Renal cortex interstitium (tissue), 15 donors: Measurements from ENCODE around the gene PLXNB2. TPM values are rescaled to one million over a fixed set of nuclear protein-coding genes. Genes with fewer than 3 reads are reported as not detected.
A peak's percentile ranks its signal among the peaks of the same experiment; 100 is the strongest.

Experiments
- DNase-seq, 11 donors: peaks; one replicate each; pipeline ENCODE4 v3.0.0-alpha.2; 2013; ENCODE audit warnings: low read depth in 9 of 11, low spot score in 4 of 11; ENCODE audit errors: extremely low read depth in 1 of 11
- long read RNA-seq, 16 experiments: transcript quantifications; one replicate each; lab custom pipeline, GENCODE V29; 2026
- polyA plus RNA-seq, 3 donors: library from polyadenylated mRNA; unstranded; fragments of 120-200 nt; gene quantifications; one replicate each; pipeline ENCODE4 v1.2.1, GENCODE V29; 2013; ENCODE audit not compliant: insufficient read length in 3 of 3

PLXNB2 gene, protein sequence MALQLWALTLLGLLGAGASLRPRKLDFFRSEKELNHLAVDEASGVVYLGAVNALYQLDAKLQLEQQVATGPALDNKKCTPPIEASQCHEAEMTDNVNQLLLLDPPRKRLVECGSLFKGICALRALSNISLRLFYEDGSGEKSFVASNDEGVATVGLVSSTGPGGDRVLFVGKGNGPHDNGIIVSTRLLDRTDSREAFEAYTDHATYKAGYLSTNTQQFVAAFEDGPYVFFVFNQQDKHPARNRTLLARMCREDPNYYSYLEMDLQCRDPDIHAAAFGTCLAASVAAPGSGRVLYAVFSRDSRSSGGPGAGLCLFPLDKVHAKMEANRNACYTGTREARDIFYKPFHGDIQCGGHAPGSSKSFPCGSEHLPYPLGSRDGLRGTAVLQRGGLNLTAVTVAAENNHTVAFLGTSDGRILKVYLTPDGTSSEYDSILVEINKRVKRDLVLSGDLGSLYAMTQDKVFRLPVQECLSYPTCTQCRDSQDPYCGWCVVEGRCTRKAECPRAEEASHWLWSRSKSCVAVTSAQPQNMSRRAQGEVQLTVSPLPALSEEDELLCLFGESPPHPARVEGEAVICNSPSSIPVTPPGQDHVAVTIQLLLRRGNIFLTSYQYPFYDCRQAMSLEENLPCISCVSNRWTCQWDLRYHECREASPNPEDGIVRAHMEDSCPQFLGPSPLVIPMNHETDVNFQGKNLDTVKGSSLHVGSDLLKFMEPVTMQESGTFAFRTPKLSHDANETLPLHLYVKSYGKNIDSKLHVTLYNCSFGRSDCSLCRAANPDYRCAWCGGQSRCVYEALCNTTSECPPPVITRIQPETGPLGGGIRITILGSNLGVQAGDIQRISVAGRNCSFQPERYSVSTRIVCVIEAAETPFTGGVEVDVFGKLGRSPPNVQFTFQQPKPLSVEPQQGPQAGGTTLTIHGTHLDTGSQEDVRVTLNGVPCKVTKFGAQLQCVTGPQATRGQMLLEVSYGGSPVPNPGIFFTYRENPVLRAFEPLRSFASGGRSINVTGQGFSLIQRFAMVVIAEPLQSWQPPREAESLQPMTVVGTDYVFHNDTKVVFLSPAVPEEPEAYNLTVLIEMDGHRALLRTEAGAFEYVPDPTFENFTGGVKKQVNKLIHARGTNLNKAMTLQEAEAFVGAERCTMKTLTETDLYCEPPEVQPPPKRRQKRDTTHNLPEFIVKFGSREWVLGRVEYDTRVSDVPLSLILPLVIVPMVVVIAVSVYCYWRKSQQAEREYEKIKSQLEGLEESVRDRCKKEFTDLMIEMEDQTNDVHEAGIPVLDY (N-terminal part only)
- polyA plus RNA-seq, result 100 to 1,000 TPM; 187 to 248 (median 239) TPM
- long read RNA-seq, donor 1, full-length matches to known transcripts, result 5 of 16 reads
- long read RNA-seq, donor 1, partial matches to known transcripts, result 11 of 16 reads
- long read RNA-seq, donor 1, other reads (novel, unspliced or antisense), result 0 of 16 reads
- long read RNA-seq, donor 2, full-length matches to known transcripts, result 6 of 49 reads
- long read RNA-seq, donor 2, partial matches to known transcripts, result 43 of 49 reads
- long read RNA-seq, donor 2, other reads (novel, unspliced or antisense), result 0 of 49 reads
- long read RNA-seq, donor 3, full-length matches to known transcripts, result 13 of 77 reads
- long read RNA-seq, donor 3, partial matches to known transcripts, result 64 of 77 reads
- long read RNA-seq, donor 3, other reads (novel, unspliced or antisense), result 0 of 77 reads
- long read RNA-seq, donor 4, full-length matches to known transcripts, result 10 of 20 reads
- long read RNA-seq, donor 4, partial matches to known transcripts, result 10 of 20 reads
- long read RNA-seq, donor 4, other reads (novel, unspliced or antisense), result 0 of 20 reads
- long read RNA-seq, donor 5, full-length matches to known transcripts, result 12 of 162 reads
- long read RNA-seq, donor 5, partial matches to known transcripts, result 150 of 162 reads
- long read RNA-seq, donor 5, other reads (novel, unspliced or antisense), result 0 of 162 reads
- long read RNA-seq, donor 6, full-length matches to known transcripts, result 4 of 74 reads
- long read RNA-seq, donor 6, partial matches to known transcripts, result 70 of 74 reads
- long read RNA-seq, donor 6, other reads (novel, unspliced or antisense), result 0 of 74 reads
- long read RNA-seq, donor 7, full-length matches to known transcripts, result 9 of 81 reads
- long read RNA-seq, donor 7, partial matches to known transcripts, result 72 of 81 reads
- long read RNA-seq, donor 7, other reads (novel, unspliced or antisense), result 0 of 81 reads
- long read RNA-seq, donor 8, full-length matches to known transcripts, result 14 of 122 reads
- long read RNA-seq, donor 8, partial matches to known transcripts, result 108 of 122 reads
- long read RNA-seq, donor 8, other reads (novel, unspliced or antisense), result 0 of 122 reads
- long read RNA-seq, donor 9, full-length matches to known transcripts, result 8 of 19 reads
- long read RNA-seq, donor 9, partial matches to known transcripts, result 11 of 19 reads
- long read RNA-seq, donor 9, other reads (novel, unspliced or antisense), result 0 of 19 reads
- long read RNA-seq, donor 10, full-length matches to known transcripts, result 6 of 69 reads
- long read RNA-seq, donor 10, partial matches to known transcripts, result 63 of 69 reads
- long read RNA-seq, donor 10, other reads (novel, unspliced or antisense), result 0 of 69 reads
- long read RNA-seq, donor 11, full-length matches to known transcripts, result 11 of 11 reads
- long read RNA-seq, donor 11, partial matches to known transcripts, result 0 of 11 reads
- long read RNA-seq, donor 11, other reads (novel, unspliced or antisense), result 0 of 11 reads
- long read RNA-seq, donor 12, partial matches to known transcripts, result 0 of 2 reads
- long read RNA-seq, donor 12, other reads (novel, unspliced or antisense), result 0 of 2 reads
- long read RNA-seq, donor 13, full-length matches to known transcripts, result 19 of 62 reads
- long read RNA-seq, donor 13, partial matches to known transcripts, result 43 of 62 reads
- long read RNA-seq, donor 13, other reads (novel, unspliced or antisense), result 0 of 62 reads
- long read RNA-seq, donor 14, full-length matches to known transcripts, result 3 of 33 reads
- long read RNA-seq, donor 14, partial matches to known transcripts, result 30 of 33 reads
- long read RNA-seq, donor 14, other reads (novel, unspliced or antisense), result 0 of 33 reads
- long read RNA-seq, donor 15, partial matches to known transcripts, result 0 of 5 reads
- long read RNA-seq, donor 15, other reads (novel, unspliced or antisense), result 0 of 5 reads
- long read RNA-seq, donor 16, full-length matches to known transcripts, result 15 of 260 reads
- long read RNA-seq, donor 16, partial matches to known transcripts, result 233 of 260 reads
- long read RNA-seq, donor 16, other reads (novel, unspliced or antisense), result 12 of 260 reads

DNA sequence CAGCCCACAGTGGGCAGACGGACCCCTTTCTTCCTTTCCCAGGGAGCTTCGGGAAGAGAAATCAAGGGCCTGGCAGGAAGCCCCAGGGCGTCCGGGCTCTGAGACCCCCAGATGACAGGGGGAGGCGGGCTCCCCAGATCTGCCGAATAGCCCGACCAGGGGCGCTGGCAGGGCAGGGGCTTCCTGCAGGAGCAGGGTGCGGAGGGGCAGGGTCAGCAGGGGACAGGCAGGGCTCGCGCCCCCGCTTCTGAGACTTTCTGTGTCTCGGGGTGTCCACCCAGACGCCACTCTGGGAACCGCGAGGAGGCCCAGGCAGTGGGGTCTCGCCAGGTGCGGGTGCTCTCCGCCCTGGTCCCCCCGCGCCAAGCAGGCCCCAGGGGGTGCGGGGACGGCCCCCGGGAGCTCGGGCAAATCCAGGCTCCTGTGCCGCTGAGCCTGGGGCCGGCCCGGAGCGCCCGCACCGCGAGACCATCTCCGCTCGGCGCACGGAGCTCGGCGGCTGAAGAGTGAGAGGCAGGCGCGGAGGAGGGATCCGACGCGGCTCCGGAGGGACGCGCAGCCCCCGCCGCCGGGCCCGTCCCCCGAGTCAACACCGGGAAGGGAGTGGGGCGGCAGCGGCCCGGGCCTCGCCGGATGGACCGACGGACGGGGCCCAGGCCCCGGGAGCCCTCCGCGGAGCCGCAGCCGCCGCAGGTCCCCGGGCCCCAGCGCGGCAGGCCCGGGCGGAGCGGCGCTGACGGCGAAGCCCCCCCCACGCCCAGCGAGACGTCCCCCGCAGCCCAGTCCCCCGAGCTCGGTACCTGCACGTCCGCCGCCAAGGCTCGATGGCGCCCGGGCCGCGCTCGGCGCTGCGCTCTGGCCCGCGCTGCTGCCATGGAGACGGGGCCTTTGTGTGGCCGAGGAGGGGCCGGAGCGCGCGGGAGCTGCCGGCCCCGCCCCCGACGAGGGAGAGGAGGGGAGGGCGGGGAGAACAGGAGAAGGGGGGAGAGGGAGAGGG, at the start of gene PLXNB2:
PLXNB2 (minus strand) TSS at position 894 of the 997 bp plus-strand sequence. CDS start 17,062 bp downstream, outside the sequence.
- DNase-seq, result peak in 8 of 11 donors; percentile 78 to 86 (median 84)

DNA sequence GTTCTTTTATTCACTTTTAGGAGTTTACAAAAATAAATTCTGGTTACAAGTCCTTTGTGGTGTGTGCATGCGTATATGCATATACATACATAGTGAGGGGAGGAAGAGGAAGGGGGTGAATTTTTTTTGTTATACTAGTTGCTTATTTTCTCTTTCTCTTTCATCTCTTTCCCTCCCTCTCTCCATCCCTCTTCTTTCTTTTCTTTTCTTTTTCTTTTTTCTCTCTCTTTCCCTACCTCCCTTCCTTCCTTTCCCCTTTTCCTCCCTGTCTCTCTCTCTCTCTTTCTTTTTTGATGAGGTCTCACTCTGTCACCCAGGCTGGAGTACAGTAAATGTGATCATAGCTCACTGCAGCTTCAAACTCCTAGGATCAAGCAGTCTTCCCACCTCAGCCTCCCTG, 49.8 kb upstream of the PLXNB2 start:
- no peak for DNase-seq

DNA sequence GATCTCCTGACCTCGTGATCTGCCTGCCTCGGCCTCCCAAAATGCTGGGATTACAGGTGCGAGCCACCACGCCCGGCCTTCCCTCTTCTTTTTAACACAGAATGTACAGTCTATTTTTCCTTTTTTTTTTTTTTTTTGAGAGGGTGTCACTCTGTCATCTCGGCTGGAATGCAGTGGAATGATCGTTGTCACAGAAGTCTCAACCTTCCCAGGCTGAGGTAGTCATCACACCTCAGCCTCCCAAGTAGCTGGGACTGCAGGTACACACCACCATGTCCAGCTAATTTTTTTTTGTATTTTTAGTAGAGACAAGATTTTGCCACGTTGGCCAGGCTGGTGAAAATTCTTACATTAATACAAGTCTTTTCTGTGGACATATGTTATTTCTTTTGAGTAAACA, 48.7 kb upstream of the PLXNB2 start:
- no peak for DNase-seq

DNA sequence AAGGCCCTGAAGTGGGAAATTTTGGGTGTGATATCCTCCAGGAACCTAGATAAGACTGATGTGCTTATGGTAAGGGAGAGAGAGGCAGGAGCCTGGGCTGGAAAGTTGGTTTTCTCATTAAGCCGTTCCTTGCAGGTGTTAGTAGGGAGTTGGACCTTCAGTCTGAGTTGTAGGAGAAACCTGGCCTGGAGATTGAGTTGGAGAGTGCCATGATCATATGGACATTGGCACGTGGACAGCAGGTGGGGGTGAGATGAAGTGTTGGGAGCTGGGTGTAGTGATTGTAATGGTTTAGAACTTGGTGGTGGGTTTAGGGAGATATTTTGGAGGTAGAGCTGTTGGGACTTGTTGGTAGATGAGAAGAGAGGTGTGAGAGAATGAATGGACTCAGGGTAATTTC, 40.6 kb upstream of the PLXNB2 start:
- no peak for DNase-seq

DNA sequence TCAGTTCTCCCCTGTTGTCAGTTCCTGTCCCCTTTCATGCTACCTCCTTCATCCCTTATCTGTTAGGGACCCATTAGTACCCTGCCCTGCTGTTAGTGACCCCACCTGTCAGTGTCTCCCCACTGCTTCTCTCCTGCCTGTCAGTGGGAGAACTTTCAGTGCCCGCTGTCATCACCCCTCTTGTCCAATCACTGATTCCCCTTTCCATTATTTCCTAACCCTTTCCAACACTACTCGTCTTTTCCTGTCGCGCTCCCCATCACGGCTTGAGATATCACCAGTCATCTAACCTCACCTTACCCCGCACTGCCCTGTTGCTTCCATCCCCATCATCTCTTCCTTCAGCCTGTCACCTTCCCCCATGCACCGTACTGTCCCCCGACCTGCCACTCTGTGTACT, 39.7 kb upstream of the PLXNB2 start:
- DNase-seq, result no peak

DNA sequence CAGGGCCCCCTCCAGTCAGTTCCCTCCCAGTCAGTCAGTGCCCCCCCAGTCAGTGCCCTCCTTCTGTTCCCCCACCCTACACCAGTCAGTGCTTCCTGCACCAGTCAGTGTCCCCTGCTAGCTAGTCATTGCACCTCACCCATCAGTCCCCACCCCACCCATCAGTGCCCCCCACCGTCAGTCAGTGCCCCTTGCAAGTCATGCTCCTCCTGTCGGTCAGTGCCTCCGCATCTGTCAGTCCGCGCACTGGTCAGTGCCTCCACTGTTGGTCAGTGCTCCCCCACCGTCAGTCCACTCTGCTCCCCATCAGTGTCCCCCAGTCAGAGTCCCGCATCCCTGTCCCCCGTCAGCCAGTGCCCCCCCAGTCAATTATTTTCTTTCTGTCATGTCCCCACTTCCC, 39.0 kb upstream of the PLXNB2 start:
- no peak for DNase-seq

DNA sequence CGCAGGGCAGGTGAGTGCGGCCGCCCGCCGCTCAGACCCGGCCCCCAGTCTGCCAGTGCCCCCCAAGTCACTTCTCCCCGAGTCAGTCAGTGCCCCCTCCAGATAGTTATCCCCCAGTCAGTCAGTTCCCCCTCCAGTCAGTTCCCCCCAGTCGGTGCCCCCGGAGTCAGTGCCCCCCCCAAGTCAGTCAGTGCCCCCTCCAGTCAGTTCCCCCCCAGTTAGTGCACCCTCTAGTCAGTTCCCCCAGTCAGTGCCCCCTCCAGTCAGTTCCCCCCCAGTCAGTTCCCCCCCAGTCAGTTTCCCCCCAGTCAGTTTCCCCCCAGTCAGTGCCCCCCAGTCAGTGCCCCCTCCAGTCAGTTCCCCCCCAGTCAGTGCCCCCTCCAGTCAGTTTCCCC, 36.1 kb upstream of the PLXNB2 start:
- DNase-seq, result no peak

DNA sequence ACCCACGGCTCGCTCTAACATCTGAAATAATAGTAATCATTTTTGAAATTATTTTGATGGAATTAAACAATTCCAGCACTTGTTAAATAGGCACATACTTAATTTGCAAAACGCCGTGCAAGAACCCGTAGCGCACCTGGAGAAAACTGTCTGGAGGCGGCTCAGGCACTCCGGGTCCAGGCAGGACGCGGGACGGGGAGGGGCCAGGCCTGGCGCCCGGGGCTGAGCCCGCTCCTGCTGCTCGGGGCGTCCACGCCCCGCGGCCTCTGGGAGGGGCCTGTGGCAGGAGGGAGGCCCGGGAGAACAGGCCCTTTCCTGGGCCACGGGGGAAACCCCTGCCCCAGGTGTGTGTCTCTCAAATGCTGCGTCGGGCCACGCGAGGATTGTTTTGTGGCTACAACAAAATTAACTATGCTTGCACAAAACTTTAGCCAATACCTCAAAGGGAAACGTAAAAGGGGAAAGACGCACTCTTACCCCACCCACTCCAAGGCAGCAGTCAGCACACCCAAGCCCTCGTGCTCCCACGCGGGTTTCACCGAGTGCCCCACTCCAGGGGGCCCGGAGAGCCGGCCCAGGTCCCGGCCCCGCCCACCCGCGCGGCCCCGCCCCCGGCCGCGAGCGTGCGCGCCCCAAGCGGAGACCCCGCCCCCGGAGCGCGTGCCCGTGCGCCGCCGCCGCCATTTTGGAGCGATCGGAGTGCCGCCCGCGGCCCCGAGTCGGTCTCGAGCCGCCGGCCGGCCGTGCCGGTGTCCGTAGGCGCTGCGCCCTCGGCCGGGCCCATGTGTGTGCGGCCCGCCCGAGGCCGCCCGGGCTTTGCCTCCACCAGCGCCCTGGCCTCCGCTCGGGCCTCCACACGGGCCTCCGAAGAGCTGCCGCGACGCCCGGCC, 35.5 kb upstream of the PLXNB2 start, which contains the start of gene PPP6R2:
PPP6R2 (plus strand) TSS at position 677 of the 890 bp plus-strand sequence. CDS start 50,582 bp downstream, outside the sequence.
- DNase-seq, result peak in 7 of 11 donors; percentile 26 to 72 (median 62)

DNA sequence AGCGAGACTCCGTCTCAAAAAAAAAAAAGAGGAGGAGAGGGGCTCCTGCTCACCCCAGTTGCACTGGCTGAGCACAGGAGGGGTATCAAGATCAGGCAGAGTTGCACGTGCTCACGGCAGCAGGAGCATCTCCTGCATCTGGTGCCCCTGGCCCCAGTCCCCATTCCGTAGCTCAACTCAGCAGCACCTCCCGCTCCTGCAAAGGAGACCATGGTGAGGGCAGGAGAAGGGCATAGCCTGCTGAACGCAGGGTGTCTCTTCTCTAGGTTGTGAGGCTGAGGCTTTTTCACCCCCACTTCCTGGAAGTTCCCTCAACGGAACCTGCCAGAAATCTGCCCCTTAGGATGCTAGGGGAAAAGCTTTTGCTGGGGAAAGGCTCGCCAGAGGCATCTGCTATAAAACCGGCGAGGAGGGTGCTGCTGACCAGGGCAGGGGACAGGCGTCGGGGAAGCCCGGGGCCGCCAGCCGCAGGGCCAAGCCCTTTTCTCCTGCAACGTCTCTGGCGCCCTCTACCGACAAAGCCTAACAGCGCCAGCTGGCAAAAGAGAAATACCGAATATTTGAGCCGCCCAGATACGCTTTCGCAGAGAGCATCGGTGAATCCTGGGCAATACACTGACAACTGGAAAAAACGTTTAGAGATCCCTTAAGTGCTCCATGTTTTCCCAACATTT, 34.7 kb upstream of the PLXNB2 start:
- peak; percentile 72 to 88 (median 79) for DNase-seq

DNA sequence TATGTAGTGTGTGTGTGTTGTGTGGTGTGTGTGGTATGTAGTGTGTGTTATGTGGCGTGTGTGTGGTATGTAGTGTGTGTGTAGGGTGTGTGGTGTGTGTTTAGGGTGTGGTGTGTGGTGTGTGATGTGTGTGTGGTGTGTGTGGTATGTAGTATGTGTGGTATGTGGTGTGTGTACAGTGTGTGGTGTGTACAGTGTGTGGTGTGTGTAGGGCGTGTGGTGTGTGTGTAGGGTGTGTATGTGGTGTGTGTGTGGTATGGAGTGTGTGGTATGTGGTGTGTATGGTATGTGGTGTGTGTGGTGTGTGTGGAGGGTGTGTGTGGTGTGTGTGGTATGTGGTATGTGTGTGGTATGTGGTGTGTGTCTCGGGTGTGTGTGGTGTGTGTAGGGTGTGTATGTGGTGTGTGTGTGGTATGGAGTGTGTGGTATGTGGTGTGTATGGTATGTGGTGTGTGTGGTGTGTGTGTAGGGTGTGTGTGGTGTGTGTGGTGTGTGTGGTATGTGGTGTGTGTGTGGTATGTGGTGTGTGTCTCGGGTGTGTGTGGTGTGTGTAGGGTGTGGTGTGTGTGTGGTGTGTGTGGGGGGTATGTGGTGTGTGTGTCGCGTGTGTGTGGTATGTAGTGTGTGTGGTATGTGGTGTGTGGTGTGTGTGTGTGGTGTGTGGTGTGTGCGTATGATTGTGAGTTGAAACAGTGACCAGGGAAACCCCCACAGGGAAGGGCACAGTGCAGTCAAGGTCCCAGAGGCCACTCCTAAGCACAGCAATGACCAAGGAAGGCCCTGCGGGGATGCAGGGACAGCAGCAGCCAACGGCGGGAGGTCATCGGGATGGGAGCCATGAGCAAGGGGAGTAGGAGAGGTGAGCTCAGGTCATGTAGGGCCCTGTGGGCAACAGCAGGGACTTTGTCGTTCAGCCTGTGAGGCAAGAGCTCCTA, 32.8 kb upstream of the PLXNB2 start:
- DNase-seq, result no peak

DNA sequence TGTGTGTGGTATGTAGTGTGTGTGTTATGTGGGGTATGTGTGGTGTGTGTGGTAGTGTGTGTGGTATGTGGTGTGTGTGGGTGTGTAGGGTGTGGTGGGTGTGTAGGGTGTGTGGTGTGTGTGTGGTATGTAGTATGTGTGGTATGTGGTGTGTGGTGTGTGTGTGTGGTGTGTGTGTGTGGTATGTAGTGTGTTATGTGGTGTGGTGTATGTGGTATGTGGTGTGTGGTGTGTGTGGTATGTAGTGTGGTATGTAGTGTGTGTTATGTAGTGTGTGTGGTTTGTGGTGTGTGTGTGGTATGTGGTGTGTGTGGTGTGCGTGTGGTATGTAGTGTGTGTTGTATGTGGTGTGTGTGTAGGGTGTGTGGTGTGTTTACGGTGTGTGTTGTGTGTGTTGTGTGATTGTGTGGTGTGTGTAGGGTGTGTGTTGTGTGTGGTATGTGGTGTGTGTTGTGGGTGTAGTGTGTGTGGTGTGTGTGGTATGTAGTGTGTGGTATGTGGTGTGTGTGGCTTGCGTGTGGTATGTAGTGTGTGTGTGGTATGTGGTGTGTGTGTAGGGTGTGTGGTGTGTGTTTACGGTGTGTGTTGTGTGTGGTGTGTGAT, 31.5 kb upstream of the PLXNB2 start:
- DNase-seq, result no peak
